ENCODE results near the gene PPP2R5C.

GRCh38 chr14:101780887-101781239, 19.4 kb downstream of the PPP2R5C start:
- TF ChIP-seq EZH2 (IDR thresholded peaks at IDR 0.05; ENCODE audit: low read length, unreplicated experiment): no peak
- TF ChIP-seq, protein P1, sequence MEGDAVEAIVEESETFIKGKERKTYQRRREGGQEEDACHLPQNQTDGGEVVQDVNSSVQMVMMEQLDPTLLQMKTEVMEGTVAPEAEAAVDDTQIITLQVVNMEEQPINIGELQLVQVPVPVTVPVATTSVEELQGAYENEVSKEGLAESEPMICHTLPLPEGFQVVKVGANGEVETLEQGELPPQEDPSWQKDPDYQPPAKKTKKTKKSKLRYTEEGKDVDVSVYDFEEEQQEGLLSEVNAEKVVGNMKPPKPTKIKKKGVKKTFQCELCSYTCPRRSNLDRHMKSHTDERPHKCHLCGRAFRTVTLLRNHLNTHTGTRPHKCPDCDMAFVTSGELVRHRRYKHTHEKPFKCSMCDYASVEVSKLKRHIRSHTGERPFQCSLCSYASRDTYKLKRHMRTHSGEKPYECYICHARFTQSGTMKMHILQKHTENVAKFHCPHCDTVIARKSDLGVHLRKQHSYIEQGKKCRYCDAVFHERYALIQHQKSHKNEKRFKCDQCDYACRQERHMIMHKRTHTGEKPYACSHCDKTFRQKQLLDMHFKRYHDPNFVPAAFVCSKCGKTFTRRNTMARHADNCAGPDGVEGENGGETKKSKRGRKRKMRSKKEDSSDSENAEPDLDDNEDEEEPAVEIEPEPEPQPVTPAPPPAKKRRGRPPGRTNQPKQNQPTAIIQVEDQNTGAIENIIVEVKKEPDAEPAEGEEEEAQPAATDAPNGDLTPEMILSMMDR (conservative IDR thresholded peaks at IDR 0.05; ENCODE audit: low read depth, low read length): no peak
